Stimulated activated CD4-positive, alpha-beta T cell treated with anti-CD3 and anti-CD28 coated beads, TNF-alpha, amount 100 ng/mL, for 24 hours (primary cell): ENCODE measurements around the gene BIK.
"Not testable (repeated sequence)": the region's sequence is repeated elsewhere in the genome, so short reads cannot be mapped to it uniquely, and the experiment has no call there.

ENCODE experiments used
- DNase-seq, 3 experiments: peaks; one replicate each; pipeline ENCODE4 v3.0.0-alpha.2; 2020; ENCODE audit warnings: low read depth in 3 of 3

BIK gene

DNA sequence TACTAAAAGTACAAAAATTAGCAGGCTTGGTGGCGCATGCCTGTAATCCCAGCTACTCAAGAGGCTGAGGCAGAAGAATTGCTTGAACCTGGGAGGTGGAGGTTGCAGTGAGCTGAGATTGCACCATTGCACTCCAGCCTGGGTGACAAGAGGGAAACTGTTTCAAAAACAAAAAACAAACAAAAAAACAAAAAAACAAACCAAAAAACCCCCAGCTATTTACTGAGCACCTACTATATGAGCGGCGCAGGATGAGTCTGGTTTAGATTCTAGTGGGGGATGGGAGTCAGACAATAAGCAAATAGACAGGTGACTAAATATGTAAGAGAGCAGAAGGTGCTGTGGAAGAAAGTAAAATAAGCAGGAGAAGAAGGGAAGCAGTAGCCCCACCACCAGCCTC is 5.6 kb upstream of the BIK start:
- not testable (repeated sequence) for DNase-seq

DNA sequence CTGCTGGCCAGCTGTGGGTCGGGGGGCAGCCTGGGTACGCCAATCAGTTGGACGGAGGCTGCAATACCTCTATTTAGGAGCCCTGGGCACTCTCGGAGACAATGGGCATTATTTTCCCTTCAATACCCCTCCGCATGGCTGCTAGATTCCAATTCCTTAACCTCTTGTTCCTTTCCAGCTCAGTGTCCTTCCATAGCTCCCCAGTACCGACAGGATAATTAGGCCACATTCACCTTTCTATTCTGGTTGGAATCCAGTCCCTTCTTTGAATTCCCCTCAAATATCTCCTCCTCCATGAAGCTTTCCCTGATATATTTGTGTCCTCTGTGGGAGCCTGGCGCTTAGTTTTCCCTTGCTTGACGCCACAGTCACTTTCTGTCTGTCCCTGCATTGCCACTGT is 4.2 kb upstream of the BIK start:
- no peak for DNase-seq

DNA sequence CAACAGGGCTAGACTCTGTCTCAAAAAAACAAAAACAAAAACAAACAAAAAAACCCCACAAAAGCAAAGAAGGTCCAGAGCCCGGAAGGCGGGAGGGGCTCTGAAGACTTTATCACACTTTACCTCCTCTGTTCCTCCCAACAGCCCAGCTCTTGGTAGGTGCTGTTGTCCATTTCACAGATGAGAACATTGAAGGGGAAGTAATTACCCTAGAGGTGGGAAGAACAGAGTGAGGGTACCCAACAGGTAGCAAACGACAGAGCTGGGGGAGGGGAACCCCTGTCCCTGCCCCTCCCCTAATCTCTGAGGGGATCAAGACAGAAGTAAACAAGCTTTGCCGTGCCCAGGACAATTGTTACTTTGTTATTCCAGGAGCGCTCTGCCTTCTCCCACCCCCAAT is 1.0 kb upstream of the BIK start:
- no peak for DNase-seq

GRCh38 chr22:43109921-43110443 is 568 bp upstream of the BIK start:
- DNase-seq, result no peak

DNA sequence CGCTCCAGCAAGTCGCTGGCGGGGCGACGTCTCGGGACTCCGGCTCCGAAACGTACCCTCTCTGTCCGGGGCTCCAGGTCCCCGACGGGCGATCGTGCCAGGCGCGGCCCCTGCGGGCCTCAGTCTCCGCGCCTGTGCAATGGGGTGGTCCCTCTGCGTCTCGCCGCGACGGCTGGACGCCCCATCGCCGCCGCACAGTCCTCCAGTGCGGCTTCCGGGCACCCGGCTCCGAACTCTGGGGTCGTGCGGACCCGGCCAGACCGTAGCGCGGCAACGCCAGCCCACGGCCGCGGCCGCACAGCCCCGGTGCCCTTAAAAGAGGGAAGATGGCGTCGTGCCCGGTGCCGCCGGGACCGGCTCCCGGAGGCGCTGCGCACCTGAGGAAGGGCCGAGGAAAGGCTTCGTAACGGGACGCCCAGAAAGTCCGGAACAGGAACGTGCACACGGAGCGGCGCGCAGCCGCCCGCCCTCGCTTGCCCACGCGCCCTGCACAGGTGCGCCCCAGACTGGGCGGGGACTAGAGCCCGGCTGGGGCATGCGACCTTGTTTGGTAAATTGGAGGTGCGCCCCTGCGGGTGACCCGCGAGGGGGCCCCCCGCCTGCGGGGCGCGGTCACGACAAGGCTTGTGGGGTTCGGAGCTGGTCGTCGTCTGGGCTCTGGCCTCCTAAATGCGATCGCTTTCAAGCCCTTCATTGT is 525 bp downstream of the BIK start:
- peak in 1 of 3 experiments; percentile 40 for DNase-seq

- no peak for DNase-seq
These were observed 3.1 kb downstream of the BIK start for GRCh38 chr22:43113526-43114251.

- no peak for DNase-seq
These were observed 4.4 kb downstream of the BIK start for GRCh38 chr22:43114958-43115357.

GRCh38 chr22:43116932-43117331 is 6.4 kb downstream of the BIK start:
- no peak for DNase-seq

- DNase-seq, result no peak
These were observed 7.7 kb downstream of the BIK start for GRCh38 chr22:43118024-43118849.

- DNase-seq, result no peak
These were observed 8.5 kb downstream of the BIK start for GRCh38 chr22:43118953-43119458.

- no peak for DNase-seq
These were observed 16.1 kb downstream of the BIK start for GRCh38 chr22:43126501-43127165.

DNA sequence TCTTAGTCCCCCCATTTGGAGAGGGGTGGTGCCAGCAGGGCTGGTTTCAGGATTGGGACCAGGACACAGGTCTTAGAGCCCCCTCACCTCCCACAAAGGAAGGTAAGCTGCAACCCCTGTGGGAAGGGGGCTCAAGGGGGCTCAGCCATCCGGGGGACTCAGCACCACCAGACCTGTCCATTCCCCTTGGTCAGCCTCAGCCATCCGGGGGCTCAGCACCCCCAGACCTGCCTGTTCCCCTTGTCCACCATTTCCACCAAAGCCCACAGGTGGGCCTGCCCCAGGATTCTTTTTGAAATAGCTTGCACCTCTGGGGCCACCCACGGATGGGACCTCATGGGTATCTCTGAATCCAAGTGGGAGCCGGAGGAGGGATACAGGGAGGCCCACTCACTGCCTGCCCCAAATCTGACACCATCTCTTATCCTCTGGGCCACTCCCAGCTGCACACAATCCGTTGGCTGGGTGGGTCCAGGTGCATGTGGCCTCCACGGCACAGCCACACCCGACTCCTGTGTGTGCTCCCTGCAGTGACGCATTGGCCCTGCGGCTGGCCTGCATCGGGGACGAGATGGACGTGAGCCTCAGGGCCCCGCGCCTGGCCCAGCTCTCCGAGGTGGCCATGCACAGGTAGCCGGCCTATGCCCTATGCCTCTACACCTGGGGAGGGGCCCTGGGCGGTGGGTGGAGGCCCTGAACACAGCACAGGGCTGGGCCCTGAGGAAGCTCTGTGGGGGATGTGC is 16.8 kb downstream of the BIK start:
- DNase-seq, result no peak

GRCh38 chr22:43128116-43128515 is 17.6 kb downstream of the BIK start:
- no peak for DNase-seq

- DNase-seq, result no peak
These were observed 18.4 kb downstream of the BIK start for GRCh38 chr22:43128928-43129424.

GRCh38 chr22:43129426-43130425 is 19.2 kb downstream of the BIK start:
- DNase-seq, result no peak

- DNase-seq, result no peak
These were observed 21.4 kb downstream of the BIK start for GRCh38 chr22:43131773-43132501.

GRCh38 chr22:43133401-43133800 is 22.9 kb downstream of the BIK start:
- DNase-seq, result no peak

DNA sequence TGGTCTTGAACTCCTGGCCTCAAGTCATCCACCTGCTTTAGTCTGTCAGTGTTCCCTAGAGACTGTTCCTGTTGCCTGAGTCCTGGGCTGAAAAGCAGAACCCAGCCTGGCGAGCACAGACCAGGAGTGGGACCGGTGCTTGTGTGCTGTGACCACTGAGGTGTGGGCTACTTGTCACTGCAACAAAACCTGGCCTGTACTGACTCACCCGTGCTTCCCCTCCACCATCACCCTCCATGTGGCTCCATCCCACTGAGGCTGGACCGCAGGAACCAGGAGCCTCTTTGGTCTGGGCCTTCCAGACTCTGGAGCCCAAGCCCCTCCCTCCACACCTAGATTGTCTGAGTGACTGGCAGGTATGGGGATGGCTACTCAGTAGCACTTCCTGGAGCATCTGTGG is 24.0 kb downstream of the BIK start:
- no peak for DNase-seq

DNA sequence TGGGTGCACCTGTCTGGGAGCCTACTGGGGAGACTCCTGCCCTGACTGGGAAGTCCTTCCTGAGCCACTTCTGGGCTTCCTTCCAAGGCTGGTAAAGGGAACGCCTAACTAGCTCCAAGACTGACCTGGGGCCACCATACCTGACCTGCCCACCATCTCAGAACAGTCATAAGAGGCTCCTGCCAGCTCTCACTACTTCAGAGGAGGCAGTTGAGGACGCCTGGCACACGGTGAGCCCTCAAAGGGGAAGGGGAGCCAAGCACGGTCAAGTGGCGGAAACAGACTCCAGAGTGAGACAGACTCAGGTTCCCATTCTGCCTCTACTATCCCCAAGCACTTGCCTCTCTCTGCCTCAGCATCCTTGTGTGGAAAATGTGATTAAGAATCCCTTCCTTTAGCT is 25.0 kb downstream of the BIK start:
- no peak for DNase-seq
